Endothelial cell of umbilical vein (primary cell): Measurements from ENCODE around the gene ANKHD1. TPM values are rescaled to one million over a fixed set of nuclear protein-coding genes. Genes with fewer than 3 reads are reported as not detected.

Source experiments
- BruUV-seq: library from RNA; stranded (reverse); fragments of 400-500 nt; replicated peaks from 2 replicates; lab custom pipeline; 2021; lab: Mats Ljungman, UMichigan
- CTCF ChIA-PET: fragments of 300-600, 350-600 bp; sonication (Branson Sonifier 250); formaldehyde crosslinking; loops from one replicate; lab custom pipeline; 2021; ENCODE audit warnings: antibody characterized with exemption, inconsistent platforms; lab: Charles Lee
- POLR2A ChIA-PET: fragments of 300-600, 350-600 bp; sonication (Branson Sonifier 250); formaldehyde crosslinking; loops from one replicate; lab custom pipeline; 2021; ENCODE audit warnings: antibody characterized with exemption, inconsistent platforms; lab: Charles Lee
- DNase-seq: peaks from one replicate; pipeline ENCODE4 v3.0.0-alpha.2; 2011; ENCODE audit warnings: low read depth, low spot score
- FAIRE-seq: peaks from 2 replicates; lab custom pipeline; 2011; peaks lifted over from hg19 to GRCh38; lab: Jason Lieb, UNC
- H2AFZ ChIP-seq: 2 replicates; pipeline ENCODE4 v1.6.0; 2012; ENCODE audit warnings: low read depth, low read length, control low read depth, inconsistent platforms
- H3K27ac ChIP-seq: 2 replicates; pipeline ENCODE4 v1.5.1; 2011; ENCODE audit warnings: low read depth, mild to moderate bottlenecking, control low read depth, low read length, moderate library complexity; ENCODE audit not compliant: insufficient read depth
- H3K27me3 ChIP-seq, 2 experiments: 2 replicates each; pipeline versions ENCODE4 v1.6.0 to v1.6.1; 2011; ENCODE audit warnings: low read length in 2 of 2, mixed read lengths in 1 of 2; ENCODE audit not compliant: control insufficient read depth in 2 of 2, insufficient read depth in 2 of 2
- H3K36me3 ChIP-seq, 2 experiments: 2 replicates in 1 of 2; 3 replicates in 1 of 2; pipeline ENCODE4 v1.5.1; 2011; ENCODE audit warnings: low read length in 2 of 2, mild to moderate bottlenecking in 1 of 2, moderate library complexity in 1 of 2; ENCODE audit not compliant: control insufficient read depth in 2 of 2, insufficient read depth in 2 of 2; ENCODE audit errors: extremely low read depth in 1 of 2
- H3K4me1 ChIP-seq: 3 replicates; pipeline ENCODE4 v1.5.1; 2011; ENCODE audit warnings: mild to moderate bottlenecking, low read length; ENCODE audit not compliant: control insufficient read depth, insufficient read depth; ENCODE audit errors: extremely low read depth
- H3K4me2 ChIP-seq: 2 replicates; pipeline ENCODE4 v1.6.1; 2011; ENCODE audit warnings: low read length, control low read depth, mixed read lengths; ENCODE audit not compliant: insufficient read depth
- H3K4me3 ChIP-seq, 3 experiments: fragments of 200-600 bp in 1 of 3; sonication (generic), shearing (Covaris generic) in 1 of 3; replicated peaks in 1 of 3; 2 replicates each; pipeline ENCODE4 v1.5.1; 2011 to 2016; ENCODE audit warnings: control low read depth in 3 of 3, low read length in 3 of 3, mild to moderate bottlenecking in 2 of 3, inconsistent platforms in 1 of 3, low read depth in 1 of 3, moderate library complexity in 1 of 3; ENCODE audit not compliant: insufficient read depth in 1 of 3
- H3K79me2 ChIP-seq: 2 replicates; pipeline ENCODE4 v1.6.0; 2012; ENCODE audit warnings: low read length, inconsistent platforms; ENCODE audit not compliant: control insufficient read depth, insufficient read depth
- H3K9ac ChIP-seq: replicated peaks from 2 replicates; pipeline ENCODE3; 2011; ENCODE audit warnings: low read length, control low read depth; ENCODE audit not compliant: insufficient read depth; ENCODE audit errors: extremely low read depth
- H3K9me1 ChIP-seq: replicated peaks from 3 replicates; pipeline ENCODE4 v1.6.0; 2011; ENCODE audit warnings: mild to moderate bottlenecking, low read length; ENCODE audit not compliant: control insufficient read depth, insufficient read depth; ENCODE audit errors: extremely low read depth
- H3K9me3 ChIP-seq: replicated peaks from 2 replicates; pipeline ENCODE4 v1.5.1; 2012; ENCODE audit warnings: low read length, inconsistent platforms; ENCODE audit not compliant: control insufficient read depth, insufficient read depth
- H4K20me1 ChIP-seq: replicated peaks from 2 replicates; pipeline ENCODE3; 2011; ENCODE audit warnings: mild to moderate bottlenecking, low read length; ENCODE audit not compliant: control insufficient read depth, insufficient read depth; ENCODE audit errors: extremely low read depth
- EZH2 ChIP-seq: IDR thresholded peaks from 2 replicates; pipeline ENCODE4 v1.6.1; 2012; ENCODE audit warnings: borderline replicate concordance, low read depth, mild to moderate bottlenecking, moderate library complexity, low read length, inconsistent platforms; ENCODE audit not compliant: severe bottlenecking
- FOS ChIP-seq: IDR thresholded peaks from 2 replicates; pipeline ENCODE4 v1.6.1; 2011; ENCODE audit warnings: mild to moderate bottlenecking, low read length, moderate library complexity, borderline replicate concordance; ENCODE audit not compliant: insufficient read depth
- GATA2 ChIP-seq: IDR thresholded peaks from 2 replicates; pipeline ENCODE4 v1.7.0; 2011; ENCODE audit warnings: low read depth, mild to moderate bottlenecking, moderate library complexity, mixed read lengths, low read length; ENCODE audit not compliant: insufficient read length, insufficient read depth
- JUN ChIP-seq: IDR thresholded peaks from 2 replicates; pipeline ENCODE4 v1.6.1; 2011; ENCODE audit warnings: borderline replicate concordance, low read depth; ENCODE audit not compliant: insufficient read length, insufficient read depth
- MYC ChIP-seq: IDR thresholded peaks from one replicate; pipeline ENCODE4 v1.6.1; 2011; ENCODE audit warnings: mild to moderate bottlenecking, low read depth, low read length
- POLR2A ChIP-seq: IDR thresholded peaks from 2 replicates; pipeline ENCODE4 v1.6.1; 2012; ENCODE audit warnings: low read depth, mild to moderate bottlenecking, control low read depth, low read length
- POLR2AphosphoS5 ChIP-seq: IDR thresholded peaks from 2 replicates; pipeline ENCODE4 v1.6.1; 2012; ENCODE audit warnings: low read depth, mild to moderate bottlenecking, control low read depth, low read length, moderate library complexity; ENCODE audit not compliant: insufficient read depth
- dilution Hi-C: fragments of 300-500 bp; cut with MboI; formaldehyde crosslinking; loops from one replicate; pipeline ENCODE4 v1.15.0; 2019; ENCODE audit warnings: low sequenced_read_pairs; ENCODE audit not compliant: extremely low pct_ligation_motif_present
- intact Hi-C: fragments of 100-400 bp; cut with micrococcal nuclease; formaldehyde crosslinking; loops from one replicate; pipeline ENCODE4 v1.10.0; 2022
- polyA plus RNA-seq, 4 experiments: library from polyadenylated mRNA; depleted of rRNA in 3 of 4; stranded (reverse) in 3 of 4; unstranded in 1 of 4; fragments of >200 nt; gene quantifications; 2 replicates each; pipeline versions ENCODE4 v1.2.1 to v1.2.3, GENCODE V29; 2011 to 2012; ENCODE audit warnings: missing spikeins in 1 of 4
- total RNA-seq: library from RNA; stranded (reverse); gene quantifications from 2 replicates; pipeline ENCODE4 v1.2.3, GENCODE V29; 2021
- TF ChIP-seq, protein P1 (sequence below): IDR thresholded peaks from 2 replicates; pipeline ENCODE4 v1.6.1; 2011; ENCODE audit not compliant: insufficient read depth, insufficient read length
- TF ChIP-seq, protein P2 (sequence below), 2 donors: IDR thresholded peaks; 1 replicate in 1 of 2; 2 replicates in 1 of 2; pipeline ENCODE4 v1.5.1; 2011; ENCODE audit warnings: low read length in 2 of 2, mild to moderate bottlenecking in 2 of 2, moderate library complexity in 2 of 2, control low read depth in 1 of 2, inconsistent platforms in 1 of 2, low read depth in 1 of 2; ENCODE audit not compliant: insufficient read depth in 1 of 2; ENCODE audit errors: extremely low read depth in 1 of 2

ANKHD1 gene
- total and polyA plus RNA-seq, 2 donors (not counting 3 experiments of a cell fraction or from before 2014, with no cell fraction given): 56.1 to 87.0 TPM

DNA sequence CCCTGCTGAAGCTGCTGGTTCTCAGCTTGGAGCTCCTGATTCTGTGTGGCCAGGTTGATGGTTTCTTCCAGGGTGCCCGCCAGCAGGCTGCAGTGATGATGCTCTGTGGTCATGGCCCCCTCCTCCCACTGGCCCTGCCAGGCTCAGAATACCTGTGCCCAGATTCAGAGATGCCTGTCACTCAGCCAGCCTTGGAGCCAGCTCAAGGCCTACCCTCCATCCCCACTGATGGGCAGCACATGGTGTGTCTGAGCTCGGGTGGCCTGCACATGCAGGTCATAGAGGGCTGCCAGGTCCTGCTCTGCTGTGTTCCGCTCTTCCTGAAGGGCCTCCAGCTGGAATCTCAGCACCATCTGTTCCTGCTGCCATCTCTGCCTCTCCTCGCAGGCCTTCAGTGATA lies 168.4 kb downstream of the ANKHD1 start:
- no peaks in the 10 kb centered on the region for H3K9me3 ChIP-seq
- intact Hi-C loops (no loop called here), dilution Hi-C loops (no loop called here)
- DNase-seq (no peak), FAIRE-seq (no peak)
- no peak overlapping the region for H3K9ac ChIP-seq
- no peak overlapping the region for H3K4me2 ChIP-seq
- H3K4me1 ChIP-seq: peaks cover 8% of the 10 kb centered on the region
- BruUV-seq: no TSS peak
- no peak overlapping the region for H3K27ac ChIP-seq
- CTCF ChIA-PET: interaction anchor here (0.7 to 1.7 kb wide), 7 partner anchors 8 to 156 kb away, joined by 3 to 8 read pairs (median 4); partner anchors contain the start of genes CD14, HARS1 and HARS2
- no peak overlapping the region for H2AFZ ChIP-seq
- no peak for TF ChIP-seq EZH2
- TF ChIP-seq, protein P1, sequence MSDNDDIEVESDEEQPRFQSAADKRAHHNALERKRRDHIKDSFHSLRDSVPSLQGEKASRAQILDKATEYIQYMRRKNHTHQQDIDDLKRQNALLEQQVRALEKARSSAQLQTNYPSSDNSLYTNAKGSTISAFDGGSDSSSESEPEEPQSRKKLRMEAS: no peak
- TF ChIP-seq JUN: no peak
- TF ChIP-seq MYC: no peak
- H3K36me3 ChIP-seq: peaks cover 3 to 24% of the 10 kb centered on the region in 2 experiments
- no peaks in the 10 kb centered on the region for H4K20me1 ChIP-seq
- peaks cover 9% of the 10 kb centered on the region for H3K79me2 ChIP-seq
- H3K27me3 ChIP-seq: no peaks in the 10 kb centered on the region
- no peak overlapping the region for H3K4me3 ChIP-seq
- POLR2A ChIA-PET: no interaction called here
- no peaks in the 10 kb centered on the region for H3K9me1 ChIP-seq

DNA sequence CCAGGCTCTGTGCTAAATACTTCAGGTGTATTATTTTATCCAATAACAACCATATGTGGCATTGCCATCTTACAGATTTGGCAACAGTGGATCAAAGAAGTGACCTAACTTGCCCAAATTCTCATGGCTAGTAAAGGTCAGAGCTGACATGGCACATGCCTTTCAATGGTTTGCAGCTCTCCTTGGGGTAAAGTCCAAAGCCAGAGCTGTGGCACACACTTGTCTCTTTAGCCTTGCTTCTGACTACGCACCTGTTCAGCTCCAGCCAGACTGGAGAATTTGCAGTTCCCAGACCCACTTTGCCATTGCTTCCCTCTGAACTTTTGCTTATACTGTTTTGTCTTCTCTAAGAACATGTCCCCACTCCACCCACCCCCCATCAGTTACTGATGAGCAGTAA lies 168.9 kb downstream of the ANKHD1 start:
- H3K4me2 ChIP-seq: no peak overlapping the region
- no peaks in the 10 kb centered on the region for H3K27me3 ChIP-seq
- CTCF ChIA-PET: interaction anchor here (1.0 to 1.7 kb wide), 5 partner anchors 9 to 155 kb away, joined by 3 to 8 read pairs (median 4); partner anchors contain the start of genes CD14, HARS1 and HARS2
- no peak overlapping the region for H3K27ac ChIP-seq
- no peak overlapping the region for H3K9ac ChIP-seq
- FAIRE-seq (no peak), DNase-seq (no peak)
- intact Hi-C loops: no loop called here
- no peaks in the 10 kb centered on the region for H4K20me1 ChIP-seq
- peaks cover 3 to 24% of the 10 kb centered on the region in 2 experiments for H3K36me3 ChIP-seq
- H2AFZ ChIP-seq: no peak overlapping the region
- no peaks in the 10 kb centered on the region for H3K9me3 ChIP-seq
- dilution Hi-C loops: no loop called here
- POLR2A ChIA-PET: interaction anchor here (0.6 kb wide), 1 partner anchor 37 kb away, joined by 6 read pairs; no protein-coding TSS in a partner anchor
- H3K79me2 ChIP-seq: peaks cover 7% of the 10 kb centered on the region
- BruUV-seq: no TSS peak
- TF ChIP-seq GATA2 (no peak), FOS (no peak), MYC (no peak), EZH2 (no peak), POLR2AphosphoS5 (no peak), POLR2A (no peak), JUN (no peak)
- TF ChIP-seq, protein P2, sequence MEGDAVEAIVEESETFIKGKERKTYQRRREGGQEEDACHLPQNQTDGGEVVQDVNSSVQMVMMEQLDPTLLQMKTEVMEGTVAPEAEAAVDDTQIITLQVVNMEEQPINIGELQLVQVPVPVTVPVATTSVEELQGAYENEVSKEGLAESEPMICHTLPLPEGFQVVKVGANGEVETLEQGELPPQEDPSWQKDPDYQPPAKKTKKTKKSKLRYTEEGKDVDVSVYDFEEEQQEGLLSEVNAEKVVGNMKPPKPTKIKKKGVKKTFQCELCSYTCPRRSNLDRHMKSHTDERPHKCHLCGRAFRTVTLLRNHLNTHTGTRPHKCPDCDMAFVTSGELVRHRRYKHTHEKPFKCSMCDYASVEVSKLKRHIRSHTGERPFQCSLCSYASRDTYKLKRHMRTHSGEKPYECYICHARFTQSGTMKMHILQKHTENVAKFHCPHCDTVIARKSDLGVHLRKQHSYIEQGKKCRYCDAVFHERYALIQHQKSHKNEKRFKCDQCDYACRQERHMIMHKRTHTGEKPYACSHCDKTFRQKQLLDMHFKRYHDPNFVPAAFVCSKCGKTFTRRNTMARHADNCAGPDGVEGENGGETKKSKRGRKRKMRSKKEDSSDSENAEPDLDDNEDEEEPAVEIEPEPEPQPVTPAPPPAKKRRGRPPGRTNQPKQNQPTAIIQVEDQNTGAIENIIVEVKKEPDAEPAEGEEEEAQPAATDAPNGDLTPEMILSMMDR (IDR thresholded peaks at IDR 0.05; ENCODE audit: extremely low read depth in 1 of 2, insufficient read depth in 1 of 2, low read depth in 1 of 2, low read length in 2 of 2): no peak
- TF ChIP-seq, protein P1: no peak
- peaks cover 6% of the 10 kb centered on the region for H3K4me1 ChIP-seq
- no peaks in the 10 kb centered on the region for H3K9me1 ChIP-seq
- no peak overlapping the region for H3K4me3 ChIP-seq
